ENCODE data around the gene PPP3CA.
"Not testable (repeated sequence)": the region's sequence is repeated elsewhere in the genome, so short reads cannot be mapped to it uniquely, and the experiment has no call there.

The PPP3CA gene

GRCh38 chr4:101264512-101264911, 82.8 kb downstream of the PPP3CA start:
- no peak for FAIRE-seq
- no peak for DNase-seq (ENCODE audit: extremely low spot score, insufficient read length, low read depth)

- DNase-seq (ENCODE audit: extremely low spot score, insufficient read length, low read depth) (no peak), FAIRE-seq (peak; percentile 78)
Measured at GRCh38 chr4:101262683-101263082, 84.6 kb downstream of the PPP3CA start.

DNA sequence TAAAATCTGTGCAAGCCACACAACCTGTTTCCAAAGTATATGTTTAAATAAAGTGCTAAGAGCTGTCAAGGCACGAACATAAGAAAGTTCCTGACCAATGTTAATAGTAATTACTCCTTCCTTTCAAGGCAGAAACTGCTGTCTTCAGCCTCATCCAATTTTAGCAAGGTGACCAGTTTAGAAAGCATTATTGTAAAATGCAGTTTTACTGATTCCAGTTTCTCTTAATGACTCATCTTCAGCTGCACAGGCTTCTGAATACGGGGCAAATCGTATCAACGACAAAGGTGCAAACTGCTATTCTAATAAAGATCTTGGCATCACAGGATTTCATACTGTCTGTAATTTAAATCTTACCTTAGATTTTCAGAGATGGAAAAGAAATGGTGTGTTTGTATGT, 87.5 kb downstream of the PPP3CA start:
- DNase-seq (ENCODE audit: extremely low spot score, insufficient read length, low read depth) (no peak), FAIRE-seq (peak; percentile 79)

GRCh38 chr4:101258883-101259282, 88.4 kb downstream of the PPP3CA start:
- peak; percentile 56 for FAIRE-seq
- DNase-seq (ENCODE audit: extremely low spot score, insufficient read length, low read depth), result no peak

- no peak for FAIRE-seq
Measured at GRCh38 chr4:101256222-101256621, 91.1 kb downstream of the PPP3CA start.

GRCh38 chr4:101254776-101255175, 92.5 kb downstream of the PPP3CA start:
- DNase-seq (ENCODE audit: extremely low spot score, insufficient read length, low read depth), result no peak
- FAIRE-seq, result no peak

More at GRCh38 chr4:101256222-101256621, 91.1 kb downstream of the PPP3CA start:
- no peak for DNase-seq (ENCODE audit: extremely low spot score, insufficient read length, low read depth)

DNA sequence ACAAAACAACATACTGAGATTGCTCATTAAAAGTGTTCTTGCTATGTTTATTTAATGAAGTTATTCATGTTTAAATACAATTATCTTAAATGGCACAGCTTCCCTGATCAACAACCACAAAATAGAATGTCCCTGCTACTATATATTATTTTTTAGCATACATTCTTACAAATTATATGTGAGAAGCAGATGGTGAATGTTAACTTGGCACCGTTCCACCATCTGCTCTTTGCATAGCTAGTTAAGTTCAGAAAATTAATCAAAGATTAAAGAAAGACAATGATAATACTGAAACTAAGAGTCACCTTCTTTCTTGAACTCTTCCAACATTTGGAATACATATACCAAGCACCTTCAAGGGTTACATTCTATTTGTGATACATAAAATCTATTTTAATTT, 94.2 kb downstream of the PPP3CA start:
- no peak for FAIRE-seq
- no peak for DNase-seq (ENCODE audit: extremely low spot score, insufficient read length, low read depth)

DNA sequence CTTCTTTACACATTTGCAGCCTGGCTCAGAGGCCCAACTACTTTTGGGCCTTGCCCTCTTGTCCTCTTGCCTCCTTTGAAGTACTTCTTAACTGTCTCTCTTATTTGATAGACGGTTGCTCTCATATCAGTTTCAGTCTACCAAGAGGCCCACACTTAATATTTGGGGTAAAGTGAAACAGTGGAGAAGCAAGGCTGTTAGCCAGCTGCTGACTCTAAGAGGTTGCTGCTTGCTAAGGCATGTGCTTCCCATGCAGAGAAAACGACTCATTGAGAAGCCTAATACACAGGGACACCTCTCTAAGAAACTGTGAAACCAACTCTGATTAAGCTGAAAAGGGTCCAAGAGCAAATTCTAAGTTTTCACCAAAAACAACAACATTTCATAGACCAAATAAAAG, 94.6 kb downstream of the PPP3CA start:
- DNase-seq (ENCODE audit: extremely low spot score, insufficient read length, low read depth), result no peak

DNA sequence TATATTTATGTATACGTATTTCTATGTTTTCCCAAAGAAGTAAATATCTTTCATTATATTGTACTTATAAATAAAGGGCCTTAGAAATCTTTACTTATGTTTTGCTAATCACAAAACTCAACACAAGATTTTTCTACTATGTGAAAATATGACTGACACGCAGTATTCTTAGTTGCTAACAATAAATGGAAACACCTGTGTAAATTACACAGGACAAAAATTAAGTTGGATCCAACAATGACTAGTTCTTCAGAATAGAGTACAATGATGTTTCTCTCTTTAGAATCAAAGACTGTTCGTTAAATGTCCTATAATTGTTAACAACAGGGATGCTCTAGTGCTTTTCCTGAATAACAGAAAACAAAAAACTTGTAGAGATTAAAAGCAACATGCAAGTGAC, 96.1 kb downstream of the PPP3CA start:
- FAIRE-seq (no peak), DNase-seq (ENCODE audit: extremely low spot score, insufficient read length, low read depth) (no peak)

More for the DNA sequence above, 94.6 kb downstream of the PPP3CA start:
- peak; percentile 5 for FAIRE-seq

DNA sequence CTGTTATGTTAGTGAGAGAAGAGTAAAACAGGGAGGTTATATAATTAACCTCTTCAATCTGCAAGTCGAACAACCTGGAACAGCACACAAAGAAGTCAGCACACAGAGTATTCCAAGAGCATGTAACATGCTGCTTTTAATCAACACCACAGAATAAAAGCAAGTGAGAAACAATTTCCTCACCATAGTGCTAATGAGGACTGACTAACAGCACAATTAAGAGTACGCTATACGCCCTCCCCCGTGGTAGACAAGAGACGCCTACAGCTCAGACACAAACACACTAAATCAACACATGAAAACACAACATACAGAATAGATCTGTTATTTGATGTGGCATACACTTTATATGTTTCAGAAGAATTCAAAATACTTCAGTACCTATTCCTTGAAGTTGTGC, 103.0 kb downstream of the PPP3CA start:
- DNase-seq (ENCODE audit: extremely low spot score, insufficient read length, low read depth), result no peak
- no peak for FAIRE-seq

GRCh38 chr4:101242441-101242840, 104.9 kb downstream of the PPP3CA start:
- no peak for FAIRE-seq
- no peak for DNase-seq (ENCODE audit: extremely low spot score, insufficient read length, low read depth)

DNA sequence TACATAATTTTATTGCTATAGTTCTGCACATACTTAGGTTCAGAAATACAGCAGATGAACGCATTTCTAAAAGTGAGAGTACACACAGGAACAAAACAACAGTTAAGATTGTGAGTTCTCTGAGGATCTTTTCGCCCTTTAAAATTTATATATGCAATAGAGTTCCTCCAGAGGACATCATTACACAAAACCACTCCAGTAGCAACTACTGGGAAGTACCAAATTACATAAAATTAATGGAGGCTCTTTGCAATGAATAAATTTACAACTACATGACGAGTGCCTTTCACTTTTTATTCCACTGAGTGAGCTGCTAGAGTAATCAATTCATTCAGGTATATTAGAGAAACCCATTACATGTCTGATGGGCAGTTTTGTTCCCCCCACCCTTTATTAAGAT, 107.2 kb downstream of the PPP3CA start:
- DNase-seq (ENCODE audit: extremely low spot score, insufficient read length, low read depth) (no peak), FAIRE-seq (no peak)

DNA sequence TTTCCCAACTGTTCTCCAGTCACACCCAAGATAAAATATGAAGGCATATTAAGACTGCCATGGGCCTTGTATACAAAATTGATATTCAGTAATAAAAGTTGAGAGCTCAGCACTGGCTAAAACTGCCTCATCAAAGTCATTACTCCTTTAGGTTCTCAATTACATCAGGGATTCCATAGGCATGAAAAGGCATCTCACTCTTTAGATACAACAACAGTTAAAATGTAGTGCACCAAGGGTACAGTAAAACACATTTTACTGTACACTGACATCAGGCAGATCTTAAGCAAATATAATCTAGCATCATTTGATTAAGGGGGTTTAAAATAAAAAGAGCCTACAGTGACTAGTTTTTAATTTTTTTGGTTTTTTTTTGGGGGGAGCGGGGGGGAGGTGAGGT, 107.7 kb downstream of the PPP3CA start:
- DNase-seq (ENCODE audit: extremely low spot score, insufficient read length, low read depth) (no peak), FAIRE-seq (no peak)

DNA sequence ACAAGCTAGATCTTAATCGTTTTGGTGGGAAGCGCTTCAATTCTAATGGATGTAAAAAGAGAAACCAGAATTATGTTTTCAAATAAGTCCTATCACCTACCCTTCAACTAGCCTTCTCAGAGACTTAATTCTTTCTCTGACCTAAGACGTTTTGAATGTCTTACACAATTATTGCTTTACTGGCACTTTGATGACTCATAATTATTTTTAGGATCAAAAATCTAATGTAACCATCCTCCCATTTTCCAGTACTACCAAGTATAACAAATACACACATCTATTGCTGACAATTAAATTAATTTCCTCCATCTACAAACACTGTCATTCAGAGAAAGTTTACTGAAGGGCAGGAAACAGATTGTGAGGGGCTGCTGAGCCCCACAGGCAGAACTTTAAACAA, 108.6 kb downstream of the PPP3CA start:
- no peak for DNase-seq (ENCODE audit: extremely low spot score, insufficient read length, low read depth)
- no peak for FAIRE-seq

DNA sequence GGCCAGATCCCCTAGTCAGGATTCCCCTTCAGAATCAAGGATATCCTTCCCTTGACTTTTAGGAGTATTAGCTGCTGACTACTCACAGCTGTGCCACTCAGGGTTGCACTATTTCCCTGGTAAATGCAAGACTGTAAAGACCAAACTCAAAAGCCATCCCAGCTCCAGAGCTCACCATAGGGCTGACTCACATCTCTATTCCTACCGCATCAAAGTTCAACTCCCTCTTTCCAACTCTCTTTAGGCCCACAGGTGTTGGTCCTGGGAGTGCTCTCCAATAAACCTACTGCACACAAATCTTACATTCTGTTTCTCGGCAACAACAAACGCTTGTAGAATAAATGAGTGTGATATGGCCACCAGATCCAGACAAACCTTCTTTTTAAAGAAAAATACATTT, 109.6 kb downstream of the PPP3CA start:
- no peak for DNase-seq (ENCODE audit: extremely low spot score, insufficient read length, low read depth)
- no peak for FAIRE-seq

DNA sequence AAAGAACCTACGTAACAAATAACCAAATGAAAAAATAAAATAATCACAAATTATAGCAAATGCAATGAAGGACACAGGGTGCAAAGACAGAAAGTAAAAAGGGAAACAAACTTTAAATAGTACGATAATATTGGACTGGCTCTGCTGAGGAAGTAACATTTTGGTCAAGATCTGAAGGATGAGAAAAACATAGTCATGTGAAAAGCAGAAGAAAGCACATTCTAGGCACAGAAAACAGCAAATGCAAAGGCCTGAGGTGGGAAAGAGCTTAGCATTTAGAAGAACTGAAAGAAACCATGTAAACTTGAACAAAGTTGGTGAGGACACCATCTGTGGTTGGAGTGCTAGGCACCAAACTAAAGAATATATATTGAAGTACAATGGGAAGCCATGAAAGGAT, 111.2 kb downstream of the PPP3CA start:
- DNase-seq (ENCODE audit: extremely low spot score, insufficient read length, low read depth) (no peak), FAIRE-seq (peak; percentile 29)

DNA sequence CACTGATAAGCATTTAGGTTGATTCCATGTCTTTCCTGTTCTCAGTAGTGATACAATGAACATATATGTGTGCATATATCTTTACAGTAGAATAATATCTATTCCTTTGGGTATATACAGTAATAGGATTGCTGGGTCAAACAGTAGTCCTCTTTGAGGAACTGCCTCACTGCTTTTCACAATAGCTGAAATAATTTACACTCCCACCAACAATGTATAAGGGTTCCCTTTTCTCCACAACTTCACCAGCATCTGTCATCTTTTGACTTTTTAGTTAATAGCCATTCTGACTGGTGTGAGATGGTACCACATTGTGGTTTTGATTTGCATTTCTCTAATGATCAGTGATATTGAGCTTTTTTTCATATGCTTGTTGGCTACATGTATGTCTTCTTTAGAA, 113.2 kb downstream of the PPP3CA start:
- FAIRE-seq, result peak; percentile 51
- not testable (repeated sequence) for DNase-seq (ENCODE audit: extremely low spot score, insufficient read length, low read depth)

DNA sequence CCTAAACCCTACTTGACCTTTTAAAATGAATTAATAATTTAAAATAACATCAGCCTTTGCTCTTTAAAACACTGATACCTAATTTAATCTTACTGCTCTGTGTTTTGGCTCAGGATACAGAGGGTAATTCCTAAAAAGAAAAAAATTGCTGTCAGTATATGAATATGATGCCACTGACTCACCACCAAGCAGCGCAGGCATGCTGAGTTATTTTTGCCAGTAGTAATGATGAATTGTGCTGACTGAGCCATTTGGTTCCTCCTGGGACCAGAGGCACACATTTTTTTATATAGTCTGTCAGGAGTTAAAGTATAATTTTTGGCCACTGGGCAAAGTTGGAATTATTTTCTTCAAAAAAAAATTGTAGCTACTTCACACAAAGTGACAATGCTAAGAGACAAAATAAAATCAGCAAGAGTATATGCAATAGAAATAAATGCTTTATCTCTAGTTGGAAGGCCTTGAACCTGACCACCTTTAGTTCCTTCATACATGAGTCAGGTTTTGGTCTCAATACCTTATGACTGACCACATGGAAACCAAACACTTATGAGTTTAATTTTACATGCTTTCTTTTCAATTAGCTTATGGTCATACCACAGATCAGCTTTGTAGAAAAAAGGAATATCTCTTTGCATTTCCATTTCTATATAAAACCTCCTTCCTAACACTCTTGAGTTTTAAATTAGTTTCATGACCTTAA, 115.1 kb downstream of the PPP3CA start:
- DNase-seq (ENCODE audit: extremely low spot score, insufficient read length, low read depth), result no peak

DNA sequence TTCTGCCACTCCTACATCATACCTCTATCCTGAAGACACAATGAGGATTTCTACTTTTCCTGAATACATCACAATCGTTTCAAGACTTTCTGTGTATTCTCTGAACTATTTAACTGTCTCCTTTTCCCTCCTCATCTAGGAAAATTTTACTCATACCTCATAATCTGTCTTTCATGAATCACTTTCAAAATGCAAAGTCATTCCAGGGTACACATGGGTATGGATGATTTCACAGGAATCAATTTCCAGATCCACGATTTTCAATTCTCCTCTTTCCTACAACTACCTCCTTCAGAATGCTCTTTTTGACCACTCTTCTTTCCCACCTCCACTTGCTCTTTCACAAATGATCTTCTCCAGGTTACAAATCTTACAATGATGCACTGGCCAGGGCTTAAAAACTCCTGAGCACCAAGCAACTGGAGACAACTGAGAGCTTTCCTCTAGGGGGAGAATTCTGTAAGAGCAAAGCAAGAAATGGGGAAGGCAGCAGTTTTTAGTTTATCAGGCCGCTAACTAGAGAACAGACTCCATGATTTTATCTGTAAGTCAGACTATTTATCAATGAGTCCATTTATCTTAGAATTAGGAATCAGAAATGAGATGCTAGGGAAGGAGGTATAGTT, 116.4 kb downstream of the PPP3CA start:
- DNase-seq (ENCODE audit: extremely low spot score, insufficient read length, low read depth) (no peak), FAIRE-seq (peak; percentile 15)

More for the DNA sequence above, 115.1 kb downstream of the PPP3CA start:
- no peak for FAIRE-seq

GRCh38 chr4:101229116-101229515, 118.2 kb downstream of the PPP3CA start:
- DNase-seq (ENCODE audit: extremely low spot score, insufficient read length, low read depth) (no peak), FAIRE-seq (no peak)

- no peak for DNase-seq (ENCODE audit: extremely low spot score, insufficient read length, low read depth)
- FAIRE-seq, result no peak
Measured at GRCh38 chr4:101227715-101228114, 119.6 kb downstream of the PPP3CA start.

All from GM18507 (cell line).